K562 (cell line): Measurements from ENCODE around the gene TTC28. TPM values are rescaled to one million over a fixed set of nuclear protein-coding genes. Genes with fewer than 3 reads are reported as not detected.
A peak's percentile ranks its signal among the peaks of the same experiment; 100 is the strongest.

ENCODE experiments used
- ARHGAP35 ChIP-seq: fragments of 450-650 bp; IDR thresholded peaks from 2 replicates; pipeline ENCODE4 v1.6.1; 2018; ENCODE audit not compliant: partially characterized antibody
- BDP1 ChIP-seq: IDR thresholded peaks from 3 replicates; pipeline ENCODE4 v1.6.1; 2011; ENCODE audit not compliant: insufficient read length, insufficient read depth
- CBX8 ChIP-seq: fragments of 200-600 bp; sonication (generic); IDR thresholded peaks from 2 replicates; pipeline ENCODE4 v1.6.1; 2012; ENCODE audit warnings: borderline replicate concordance, mixed run types, low read depth, mild to moderate bottlenecking, moderate library complexity, mixed read lengths, low read length, control low read depth, inconsistent platforms; ENCODE audit not compliant: poor library complexity, severe bottlenecking; ENCODE audit errors: extremely low read depth
- E4F1 ChIP-seq: fragments of 250-450 bp; sonication (Bioruptor Pico); IDR thresholded peaks from 2 replicates; pipeline ENCODE4 v1.5.0; 2021; ENCODE audit warnings: mild to moderate bottlenecking, borderline replicate concordance
- KDM5B ChIP-seq: fragments of 200-600 bp; sonication (generic); IDR thresholded peaks from 2 replicates; pipeline ENCODE4 v1.6.1; 2012; ENCODE audit warnings: low read depth, mild to moderate bottlenecking, moderate library complexity, low read length, control low read depth, inconsistent platforms; ENCODE audit not compliant: insufficient replicate concordance
- KLF16 ChIP-seq: IDR thresholded peaks from 2 replicates; pipeline ENCODE4 v1.6.1; 2016; ENCODE audit warnings: antibody characterized with exemption
- NCOA4 ChIP-seq: fragments of 450-650 bp; IDR thresholded peaks from 2 replicates; pipeline ENCODE4 v1.6.1; 2018; ENCODE audit warnings: mild to moderate bottlenecking; ENCODE audit not compliant: partially characterized antibody
- SMAD4 ChIP-seq: fragments of 250-450 bp; sonication (Bioruptor Pico); conservative IDR thresholded peaks from 2 replicates; pipeline ENCODE4 v1.8.0; 2021; ENCODE audit warnings: inconsistent platforms, mild to moderate bottlenecking, moderate library complexity
- SPI1 ChIP-seq: IDR thresholded peaks from 2 replicates; pipeline ENCODE4 v1.6.1; 2011; ENCODE audit warnings: low read depth, low read length, control low read depth, borderline replicate concordance
- TAF15 ChIP-seq: fragments of 200-400 bp; formaldehyde crosslinking; IDR thresholded peaks from 2 replicates; pipeline ENCODE4 v1.6.1; 2017; ENCODE audit warnings: mild to moderate bottlenecking, low read depth, low read length, moderate library complexity
- TBL1XR1 ChIP-seq, 2 experiments: IDR thresholded peaks; 2 replicates each; pipeline ENCODE4 v1.6.1; 2012; ENCODE audit warnings: improper control_type of control experiment in 2 of 2, low read length in 2 of 2, mild to moderate bottlenecking in 1 of 2
- TEAD1 ChIP-seq, 2 experiments: fragments of 450-650 bp in 1 of 2; sonication (generic) in 1 of 2; formaldehyde crosslinking; IDR thresholded peaks; 2 replicates each; pipeline versions ENCODE4 v1.4.0 to v1.8.0; 2020 to 2022; ENCODE audit warnings: mild to moderate bottlenecking in 2 of 2, missing genetic modification reagents in 1 of 2
- ZHX1 ChIP-seq: fragments of 150-350 bp; conservative IDR thresholded peaks from 2 replicates; pipeline ENCODE4 v1.6.1; 2014; ENCODE audit warnings: low read length
- ZNF239 ChIP-seq: fragments of 250-450 bp; sonication (Bioruptor Pico); IDR thresholded peaks from 2 replicates; pipeline ENCODE4 v1.4.0; 2020; ENCODE audit warnings: mild to moderate bottlenecking
- ZNF512 ChIP-seq: IDR thresholded peaks from 2 replicates; pipeline ENCODE4 v1.6.1; 2016; ENCODE audit warnings: missing genetic modification characterization, missing compliant biosample characterization
- ZNF592 ChIP-seq: fragments of 450-650 bp; IDR thresholded peaks from 2 replicates; pipeline ENCODE4 v1.6.1; 2017; ENCODE audit warnings: antibody characterized with exemption, mild to moderate bottlenecking
- polyA plus RNA-seq, 8 experiments: library from polyadenylated mRNA; depleted of rRNA in 4 of 8; stranded (reverse) in 5 of 8; unstranded in 3 of 8; fragments of >200 nt; fragmentation: Nextera tagmentation in 2 of 8; fragmentation: Illumina TruSeq in 1 of 8; extraction: Ambion mirVana in 2 of 8; extraction: Trizol in 1 of 8; gene quantifications; 2 replicates each; pipeline versions ENCODE4 v1.2.1 to v1.2.3, GENCODE V29; 2011 to 2014; ENCODE audit warnings: inconsistent platforms in 1 of 8, missing spikeins in 1 of 8
- total RNA-seq, 7 experiments: library from RNA; depleted of rRNA in 6 of 7; stranded (reverse); fragments of >200 nt in 6 of 7; fragmentation: Illumina TruSeq in 2 of 7; extraction: Trizol in 2 of 7; gene quantifications; 2 replicates each; pipeline versions ENCODE4 v1.2.1 to v1.2.3, GENCODE V29; 2011 to 2021; ENCODE audit warnings: low replicate concordance in 1 of 7

TTC28 gene
- total and polyA plus RNA-seq, 9 of the 15 experiments (the other 6 are each of a cell fraction or from before 2014, with no cell fraction given), result 0.22 to 10.7 (median 3.1) TPM

GRCh38 chr22:28589102-28589750 lies 90.4 kb downstream of the TTC28 start (continued):
- TF ChIP-seq ZHX1 (no peak), KDM5B (no peak), SPI1 (no peak), CBX8 (no peak), BDP1 (no peak), SMAD4 (CRISPR knock-in tag) (peak; percentile 85), TEAD1 (CRISPR knock-in tag; IDR thresholded peaks at IDR 0.05) (peak in 1 of 2 experiments; percentile 77; a peak in 2 of 4 replicates), ZNF512 (tag) (no peak), E4F1 (CRISPR knock-in tag) (no peak), ZNF239 (peak; percentile 24; the same call in 1 of the 2 replicates), TBL1XR1 (IDR thresholded peaks at IDR 0.05; ENCODE audit: low read length in 2 of 2) (no peak), ZNF592 (peak; percentile 95), ARHGAP35 (no peak), KLF16 (no peak), TAF15 (no peak), NCOA4 (no peak)
